ENCODE data around the gene ARSI. TPM values are rescaled to one million over a fixed set of nuclear protein-coding genes. Genes with fewer than 3 reads are reported as not detected.

Gene ARSI
- total and polyA plus RNA-seq, 4 donors, result 0.23 to 0.51 (median 0.33) TPM; not detected in 1

DNA sequence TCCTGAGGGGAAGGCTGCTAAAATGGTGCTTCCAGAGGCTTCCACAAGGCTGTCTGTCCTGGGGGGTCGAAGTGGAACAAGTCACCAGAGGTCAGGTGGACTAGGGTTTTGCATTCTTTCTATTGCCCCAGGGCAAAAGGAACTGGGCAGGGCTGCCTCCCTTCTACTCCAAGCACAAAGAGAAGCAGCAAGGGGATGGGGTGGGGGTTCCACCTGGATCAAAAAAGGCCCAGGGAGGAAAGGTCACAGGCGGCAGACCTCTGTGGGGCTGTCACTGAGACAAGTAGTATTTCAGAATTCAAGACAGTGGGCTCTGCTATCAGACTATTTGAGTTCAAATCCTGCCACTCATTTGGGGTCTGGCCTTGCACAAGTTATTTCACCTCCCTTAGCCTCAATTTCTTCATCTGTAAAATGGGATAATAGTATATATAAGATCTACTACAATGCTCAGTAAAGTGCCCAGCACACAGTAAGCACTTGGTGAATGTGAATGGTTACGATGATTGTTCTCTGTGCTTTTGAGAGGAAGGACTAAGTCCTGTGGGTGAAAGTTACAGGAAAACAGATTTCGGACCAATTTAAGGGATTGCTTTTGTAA is 1.9 kb upstream of the ARSI start:
- TF ChIP-seq, protein P1, sequence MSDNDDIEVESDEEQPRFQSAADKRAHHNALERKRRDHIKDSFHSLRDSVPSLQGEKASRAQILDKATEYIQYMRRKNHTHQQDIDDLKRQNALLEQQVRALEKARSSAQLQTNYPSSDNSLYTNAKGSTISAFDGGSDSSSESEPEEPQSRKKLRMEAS (IDR thresholded peaks at IDR 0.05), result no peak
- Histone ChIP-seq H3K27ac (ENCODE audit: low read depth in 1 of 2, low read length in 2 of 2) (no peak overlapping the region), H3K27me3 (ENCODE audit: control insufficient read depth in 4 of 4, insufficient read depth in 4 of 4, low read length in 3 of 4) (peaks cover 0 to 5% (median under 1%) of the 10 kb centered on the region in 4 donors), H3K4me1 (ENCODE audit: control insufficient read depth in 4 of 4, insufficient read depth in 4 of 4, low read length in 3 of 4) (peaks cover 6 to 10% (median 8%) of the 10 kb centered on the region in 4 donors), H3K4me3 (ENCODE audit: low read depth in 1 of 3, low read length in 3 of 3) (no peak overlapping the region), H3K9me3 (ENCODE audit: control insufficient read depth in 4 of 4, low read length in 3 of 4) (no peaks in the 10 kb centered on the region), H3K9ac (ENCODE audit: low read depth in 1 of 2, low read length in 2 of 2) (no peak overlapping the region), H3K36me3 (ENCODE audit: control insufficient read depth in 4 of 4, insufficient read depth in 3 of 4, low read depth in 1 of 4, low read length in 3 of 4) (peaks cover 0 to 1% (median 0%) of the 10 kb centered on the region in 4 donors)
- WGBS, result 78% methylated on average over 4 of the region's 4 CpGs
- no peak for DNase-seq (ENCODE audit: low spot score)

DNA sequence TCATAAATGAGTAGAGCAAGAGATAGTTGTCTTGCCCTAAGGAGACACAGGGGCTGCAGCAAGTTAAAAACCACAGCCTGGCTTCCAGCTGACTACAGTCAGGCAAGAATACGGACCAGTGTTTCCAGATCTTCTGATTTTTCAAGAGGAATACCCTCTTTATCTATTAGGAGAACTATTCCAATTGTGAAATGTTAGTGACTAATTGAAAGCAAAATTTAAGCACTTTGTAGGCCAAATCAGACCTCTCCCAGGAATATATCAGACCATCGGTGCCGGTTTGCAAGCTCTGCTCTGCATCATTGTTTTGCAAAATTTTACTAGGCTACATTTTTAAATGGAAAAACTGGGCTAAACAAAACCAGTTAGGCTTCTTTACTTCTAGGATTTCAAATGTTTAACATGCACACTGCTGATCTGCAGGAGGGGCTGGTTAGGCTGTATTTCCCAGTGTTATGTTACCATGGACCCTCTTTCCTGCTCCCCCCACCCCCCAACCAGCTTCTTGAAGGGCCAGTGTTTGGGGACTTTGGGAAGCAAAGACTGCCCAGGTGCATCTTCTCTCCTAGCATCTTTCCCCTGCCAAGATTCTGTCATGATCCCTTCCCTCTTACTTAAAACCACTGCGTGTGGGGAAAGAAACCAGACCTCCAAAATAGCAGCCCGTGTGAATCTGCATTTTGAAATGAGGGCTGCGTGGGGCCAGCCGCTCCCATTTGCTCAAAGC is 1.1 kb upstream of the ARSI start:
- H3K9ac ChIP-seq (ENCODE audit: low read depth in 1 of 2, low read length in 2 of 2), result no peak overlapping the region

More for the DNA sequence above, 1.1 kb upstream of the ARSI start:
- TF ChIP-seq RXRA (IDR thresholded peaks at IDR 0.05), result no peak
- TF ChIP-seq, protein P1 (IDR thresholded peaks at IDR 0.05), result no peak
- TF ChIP-seq FOXA1 (IDR thresholded peaks at IDR 0.05), result no peak
- TF ChIP-seq, protein P2, sequence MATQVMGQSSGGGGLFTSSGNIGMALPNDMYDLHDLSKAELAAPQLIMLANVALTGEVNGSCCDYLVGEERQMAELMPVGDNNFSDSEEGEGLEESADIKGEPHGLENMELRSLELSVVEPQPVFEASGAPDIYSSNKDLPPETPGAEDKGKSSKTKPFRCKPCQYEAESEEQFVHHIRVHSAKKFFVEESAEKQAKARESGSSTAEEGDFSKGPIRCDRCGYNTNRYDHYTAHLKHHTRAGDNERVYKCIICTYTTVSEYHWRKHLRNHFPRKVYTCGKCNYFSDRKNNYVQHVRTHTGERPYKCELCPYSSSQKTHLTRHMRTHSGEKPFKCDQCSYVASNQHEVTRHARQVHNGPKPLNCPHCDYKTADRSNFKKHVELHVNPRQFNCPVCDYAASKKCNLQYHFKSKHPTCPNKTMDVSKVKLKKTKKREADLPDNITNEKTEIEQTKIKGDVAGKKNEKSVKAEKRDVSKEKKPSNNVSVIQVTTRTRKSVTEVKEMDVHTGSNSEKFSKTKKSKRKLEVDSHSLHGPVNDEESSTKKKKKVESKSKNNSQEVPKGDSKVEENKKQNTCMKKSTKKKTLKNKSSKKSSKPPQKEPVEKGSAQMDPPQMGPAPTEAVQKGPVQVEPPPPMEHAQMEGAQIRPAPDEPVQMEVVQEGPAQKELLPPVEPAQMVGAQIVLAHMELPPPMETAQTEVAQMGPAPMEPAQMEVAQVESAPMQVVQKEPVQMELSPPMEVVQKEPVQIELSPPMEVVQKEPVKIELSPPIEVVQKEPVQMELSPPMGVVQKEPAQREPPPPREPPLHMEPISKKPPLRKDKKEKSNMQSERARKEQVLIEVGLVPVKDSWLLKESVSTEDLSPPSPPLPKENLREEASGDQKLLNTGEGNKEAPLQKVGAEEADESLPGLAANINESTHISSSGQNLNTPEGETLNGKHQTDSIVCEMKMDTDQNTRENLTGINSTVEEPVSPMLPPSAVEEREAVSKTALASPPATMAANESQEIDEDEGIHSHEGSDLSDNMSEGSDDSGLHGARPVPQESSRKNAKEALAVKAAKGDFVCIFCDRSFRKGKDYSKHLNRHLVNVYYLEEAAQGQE (IDR thresholded peaks at IDR 0.05), result no peak
- no peak for TF ChIP-seq TAF1 (conservative IDR thresholded peaks at IDR 0.05)
- TF ChIP-seq HNF4A (conservative IDR thresholded peaks at IDR 0.05), result no peak
- TF ChIP-seq RAD21 (IDR thresholded peaks at IDR 0.05), result no peak
- TF ChIP-seq YY1 (IDR thresholded peaks at IDR 0.05), result no peak
- TF ChIP-seq CTCF (IDR thresholded peaks at IDR 0.05; ENCODE audit: low read depth, low read length, missing input control), result no peak
- Histone ChIP-seq H3K9me3 (ENCODE audit: control insufficient read depth in 4 of 4, low read length in 3 of 4) (no peaks in the 10 kb centered on the region), H3K4me3 (ENCODE audit: low read depth in 1 of 3, low read length in 3 of 3) (no peak overlapping the region), H3K36me3 (ENCODE audit: control insufficient read depth in 4 of 4, insufficient read depth in 3 of 4, low read depth in 1 of 4, low read length in 3 of 4) (peaks cover 0 to 1% (median 0%) of the 10 kb centered on the region in 4 donors), H3K27me3 (ENCODE audit: control insufficient read depth in 4 of 4, insufficient read depth in 4 of 4, low read length in 3 of 4) (peaks cover 0 to 5% (median under 1%) of the 10 kb centered on the region in 4 donors), H3K27ac (ENCODE audit: low read depth in 1 of 2, low read length in 2 of 2) (peak overlapping the region in 1 of 2 donors; percentile 5), H3K4me1 (ENCODE audit: control insufficient read depth in 4 of 4, insufficient read depth in 4 of 4, low read length in 3 of 4) (peaks cover 6 to 10% (median 8%) of the 10 kb centered on the region in 4 donors)
- WGBS, result 73% methylated on average over 7 of the region's 7 CpGs
- DNase-seq (ENCODE audit: low spot score), result no peak

All from liver (tissue), 9 donors.